Aorta (tissue), 5 donors: ENCODE results near the gene CHID1. TPM values are rescaled to one million over a fixed set of nuclear protein-coding genes. Genes with fewer than 3 reads are reported as not detected.

ENCODE experiments used
- ATAC-seq: fragments of 200-7000 bp; cut with Tn5 transposase; one replicate; pipeline ENCODE4 v1.9.1; 2022; ENCODE audit warnings: moderate library complexity; ENCODE audit not compliant: low FRiP score
- DNase-seq, 2 donors: peaks; one replicate each; pipeline ENCODE4 v3.0.0-alpha.2; 2020
- H3K27ac ChIP-seq, 2 donors: one replicate each; pipeline ENCODE4 v1.5.1; 2013; ENCODE audit warnings: low read length in 2 of 2, mild to moderate bottlenecking in 2 of 2, moderate library complexity in 2 of 2, control low read depth in 1 of 2, inconsistent platforms in 1 of 2, low read depth in 1 of 2
- H3K27me3 ChIP-seq, 2 donors: one replicate each; pipeline ENCODE4 v1.6.1; 2013; ENCODE audit warnings: control low read depth in 1 of 2, low read length in 1 of 2, mild to moderate bottlenecking in 1 of 2, moderate library complexity in 1 of 2; ENCODE audit not compliant: insufficient read depth in 2 of 2, control insufficient read depth in 1 of 2
- H3K36me3 ChIP-seq, 2 donors: one replicate each; pipeline ENCODE4 v1.6.1; 2013; ENCODE audit warnings: control low read depth in 1 of 2, low read length in 1 of 2, mild to moderate bottlenecking in 1 of 2; ENCODE audit not compliant: insufficient read depth in 2 of 2, control insufficient read depth in 1 of 2
- H3K4me1 ChIP-seq, 2 donors: one replicate each; pipeline ENCODE4 v1.6.1; 2013; ENCODE audit warnings: low read length in 2 of 2, control low read depth in 1 of 2, mild to moderate bottlenecking in 1 of 2, moderate library complexity in 1 of 2; ENCODE audit not compliant: insufficient read depth in 2 of 2, control insufficient read depth in 1 of 2
- H3K4me3 ChIP-seq, 2 donors: one replicate each; pipeline ENCODE4 v1.5.1; 2013; ENCODE audit warnings: low read length in 2 of 2, control low read depth in 1 of 2, mild to moderate bottlenecking in 1 of 2
- H3K9me3 ChIP-seq: one replicate; pipeline ENCODE4 v1.6.1; 2013; ENCODE audit warnings: mild to moderate bottlenecking, low read length; ENCODE audit not compliant: control insufficient read depth
- WGBS, 2 donors: extraction: QIAGEN DNeasy Blood & Tissue Kit; methylation state at CpG; one replicate each; pipeline ENCODE4 v1.1.7; 2013; 5-methylcytosine and 5-hydroxymethylcytosine counted together
- intact Hi-C, 2 donors: fragments of 100-400 bp; cut with DNase I; formaldehyde crosslinking; loops; one replicate each; pipeline versions ENCODE4 v1.14.2 to v1.15.0; 2022
- polyA plus RNA-seq, 2 donors: library from polyadenylated mRNA; stranded (reverse); fragments of 200-250 nt; gene quantifications; one replicate each; pipeline ENCODE4 v1.2.3, GENCODE V29; 2013
- total RNA-seq, 2 donors: library from RNA; stranded (reverse); fragmentation: NEBNext Ultra II Directional; extraction: Animal tissue kit (Norgen Biotek cat#: 25700); gene quantifications; one replicate each; pipeline ENCODE4 v1.2.1, GENCODE V29; 2021
- donor health status: healthy with polysubstance abuse.
- donor health status: Bipolar disorder and iron deficiency.
- donor health status: DM: no; HTN: no; CAD: no.
- donor health status: DM: no; HTN: no; CAD: no.
- donor health status: DM: yes; HTN: yes; CAD: no.

Gene CHID1
- total and polyA plus RNA-seq, 4 donors: 29.6 to 77.4 (median 57.8) TPM

DNA sequence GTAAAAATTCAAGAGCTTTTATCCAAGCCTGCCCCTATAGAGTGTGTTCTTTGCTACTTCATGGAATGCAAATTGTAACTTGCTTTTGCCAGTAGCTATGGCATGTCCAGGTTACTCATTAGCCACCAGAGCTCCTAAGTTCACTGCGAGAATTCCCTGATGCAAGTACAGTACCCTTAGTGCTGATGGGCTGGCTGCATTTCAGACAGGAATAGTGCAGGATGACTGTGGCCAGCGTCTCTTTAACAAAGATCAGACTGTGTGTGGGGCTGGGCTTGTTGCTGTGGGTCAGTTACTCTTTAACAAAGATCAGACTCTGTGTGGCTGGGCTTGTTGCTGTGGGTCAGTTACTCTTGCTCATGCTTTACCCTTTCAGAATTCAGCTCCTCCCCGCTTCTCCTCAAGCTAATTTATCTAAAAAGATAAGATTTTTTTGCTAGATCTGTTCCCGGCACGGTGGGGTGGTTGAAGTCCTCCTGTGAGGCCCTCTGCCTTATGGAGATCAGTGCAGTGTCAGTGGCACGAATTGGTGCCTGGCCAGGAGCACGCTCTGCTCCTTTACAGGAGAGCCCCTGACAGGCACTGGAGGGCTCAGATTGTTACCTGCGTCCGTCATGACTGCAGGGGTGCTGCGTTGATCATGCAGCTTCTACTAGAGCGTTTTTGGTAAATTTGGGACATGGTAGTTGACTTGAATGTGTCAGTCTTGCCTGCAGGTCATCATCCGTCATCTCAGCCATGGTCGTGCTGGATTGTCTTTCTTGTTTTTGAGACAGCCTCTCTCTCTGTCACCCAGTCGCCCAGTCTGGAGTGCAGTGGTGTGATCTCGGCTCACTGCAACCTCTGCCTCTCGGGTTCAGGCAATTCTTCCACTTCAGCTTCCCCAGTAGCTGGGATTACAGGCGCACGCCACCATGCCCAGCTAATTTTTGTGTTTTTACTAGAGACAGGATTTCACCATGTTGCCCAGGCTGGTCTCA lies 42.1 kb upstream of the CHID1 start:
- no peaks in the 10 kb centered on the region for H3K27me3 ChIP-seq
- no peaks in the 10 kb centered on the region for H3K4me1 ChIP-seq
- DNase-seq (no peak), ATAC-seq (no peak)
- intact Hi-C loops: no loop called here
- no peak overlapping the region for H3K4me3 ChIP-seq
- 76 to 81% methylated on average over 18 of the region's 18 CpGs for WGBS, 2 donors
- H3K9me3 ChIP-seq: no peaks in the 10 kb centered on the region
- no peaks in the 10 kb centered on the region for H3K36me3 ChIP-seq
- H3K27ac ChIP-seq: no peak overlapping the region

DNA sequence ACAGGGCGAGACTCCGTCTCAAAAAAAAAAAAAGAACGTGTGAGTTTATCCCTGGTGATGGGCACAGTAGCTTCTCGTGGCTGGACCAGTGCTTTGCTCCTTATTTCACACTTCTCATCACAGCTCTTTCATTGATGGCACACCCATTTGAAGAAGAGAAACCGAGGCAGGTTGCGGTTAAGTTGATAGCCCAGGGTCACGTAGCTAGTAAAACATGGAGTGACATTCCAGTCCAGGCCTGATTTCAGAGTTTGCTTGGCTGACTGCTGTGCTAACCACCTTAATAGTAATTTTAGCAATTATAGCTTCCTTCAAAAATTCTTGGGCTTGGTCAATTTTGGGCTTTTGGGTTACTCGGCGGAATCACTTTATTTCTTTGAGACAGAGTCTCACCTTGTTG lies 40.9 kb upstream of the CHID1 start:
- intact Hi-C loops: no loop called here
- ATAC-seq: no peak
- 94 to 95% methylated on average over 8 to 9 of the region's 9 CpGs for WGBS, 2 donors

DNA sequence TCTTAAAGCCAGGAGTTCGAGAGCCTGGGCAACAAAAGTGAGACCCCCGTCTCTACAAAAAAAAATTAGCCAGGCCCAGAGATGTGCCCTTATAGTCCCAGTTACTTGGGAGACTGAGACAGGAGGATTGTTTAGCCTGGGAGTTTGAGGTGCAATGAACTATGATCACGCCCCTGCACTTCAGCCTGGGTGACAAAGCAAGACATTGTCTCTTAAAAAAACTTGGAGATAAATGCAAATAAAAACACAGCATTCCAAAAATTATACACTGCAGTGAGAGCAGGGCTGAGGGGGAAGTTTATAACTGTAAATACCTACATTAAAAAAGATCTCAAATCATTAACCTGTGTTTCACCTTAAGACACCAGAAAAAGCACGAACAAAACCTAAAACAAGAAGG lies 37.1 kb upstream of the CHID1 start:
- H3K27me3 ChIP-seq: no peaks in the 10 kb centered on the region
- H3K27ac ChIP-seq: no peak overlapping the region
- no peaks in the 10 kb centered on the region for H3K9me3 ChIP-seq
- H3K36me3 ChIP-seq: no peaks in the 10 kb centered on the region
- 94 to 96% methylated on average over 4 of the region's 4 CpGs for WGBS, 2 donors
- ATAC-seq: no peak
- H3K4me1 ChIP-seq: no peaks in the 10 kb centered on the region
- intact Hi-C loops: no loop called here
- H3K4me3 ChIP-seq: no peak overlapping the region
- DNase-seq: no peak

More for the DNA sequence above, 40.9 kb upstream of the CHID1 start:
- DNase-seq: no peak
- Histone ChIP-seq H3K4me3 (no peak overlapping the region), H3K27ac (no peak overlapping the region), H3K4me1 (no peaks in the 10 kb centered on the region), H3K9me3 (no peaks in the 10 kb centered on the region), H3K36me3 (no peaks in the 10 kb centered on the region), H3K27me3 (no peaks in the 10 kb centered on the region)

DNA sequence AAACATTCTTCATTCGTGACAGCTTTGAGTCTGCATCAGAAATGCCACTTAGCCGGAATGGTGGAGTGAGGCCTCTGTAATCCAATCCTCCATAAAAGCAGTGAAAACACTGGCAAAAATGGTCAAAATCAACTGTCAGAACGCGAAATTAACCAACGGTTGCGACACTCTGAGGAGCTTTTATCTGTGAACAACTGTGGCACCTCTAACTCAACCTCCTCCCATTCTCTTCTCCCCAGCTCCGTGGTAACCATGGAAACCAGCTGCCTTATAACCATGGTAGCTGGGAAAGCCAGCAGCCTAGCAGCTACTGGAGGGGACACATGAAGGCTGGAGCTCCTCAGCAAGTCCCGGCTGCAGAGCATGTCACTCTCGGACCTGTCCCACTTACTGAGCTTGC lies 35.4 kb upstream of the CHID1 start:
- no peak for ATAC-seq
- DNase-seq: no peak
- H3K4me1 ChIP-seq: no peaks in the 10 kb centered on the region
- no peaks in the 10 kb centered on the region for H3K27me3 ChIP-seq
- no peaks in the 10 kb centered on the region for H3K9me3 ChIP-seq
- H3K4me3 ChIP-seq: no peak overlapping the region
- H3K36me3 ChIP-seq: no peaks in the 10 kb centered on the region
- intact Hi-C loops: no loop called here
- WGBS, 2 donors: 74 to 75% methylated on average over 9 of the region's 9 CpGs
- H3K27ac ChIP-seq: no peak overlapping the region

DNA sequence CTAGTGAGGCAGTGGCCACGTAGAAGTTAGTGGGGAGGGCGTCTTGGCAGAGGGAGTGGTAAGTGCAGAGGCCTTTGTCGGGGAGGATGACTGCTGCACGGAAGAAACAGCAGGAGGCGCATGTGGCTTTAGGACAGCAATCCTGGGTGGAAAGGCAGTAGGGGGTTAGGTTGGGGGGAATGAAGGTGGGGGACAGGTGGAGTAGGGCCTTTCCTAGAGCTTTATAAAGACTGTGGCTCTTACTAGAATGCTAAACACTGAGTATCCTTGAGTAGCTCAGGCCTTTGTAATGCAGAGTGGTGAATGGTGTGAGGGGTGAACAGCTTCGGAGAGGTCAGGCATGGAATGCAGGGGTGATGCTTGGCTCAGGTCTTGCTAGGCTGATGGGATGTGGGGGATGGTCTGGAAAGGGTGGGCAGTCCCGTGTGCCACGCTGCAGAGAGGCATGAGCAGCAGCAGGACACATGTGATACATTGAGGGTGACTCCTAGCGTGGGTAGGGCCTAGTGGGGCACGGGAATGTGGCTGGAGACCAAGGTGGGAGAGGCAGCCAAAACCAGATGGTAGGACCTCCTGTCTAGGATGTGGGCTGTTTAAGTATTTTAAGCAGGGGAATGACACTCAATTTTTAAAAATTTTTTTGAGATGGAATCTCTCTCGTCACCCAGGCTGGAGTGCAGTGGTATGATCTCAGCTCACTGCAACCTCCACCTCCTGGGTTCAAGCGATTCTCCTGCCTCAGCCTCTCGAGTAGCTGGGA lies 34.3 kb upstream of the CHID1 start:
- WGBS, 2 donors: 51 to 65% methylated on average over 13 of the region's 13 CpGs
- no peaks in the 10 kb centered on the region for H3K36me3 ChIP-seq
- H3K27me3 ChIP-seq: no peaks in the 10 kb centered on the region
- no peaks in the 10 kb centered on the region for H3K4me1 ChIP-seq
- DNase-seq (no peak), ATAC-seq (no peak)
- no peak overlapping the region for H3K4me3 ChIP-seq
- H3K9me3 ChIP-seq: no peaks in the 10 kb centered on the region
- intact Hi-C loops: no loop called here
- H3K27ac ChIP-seq: no peak overlapping the region

DNA sequence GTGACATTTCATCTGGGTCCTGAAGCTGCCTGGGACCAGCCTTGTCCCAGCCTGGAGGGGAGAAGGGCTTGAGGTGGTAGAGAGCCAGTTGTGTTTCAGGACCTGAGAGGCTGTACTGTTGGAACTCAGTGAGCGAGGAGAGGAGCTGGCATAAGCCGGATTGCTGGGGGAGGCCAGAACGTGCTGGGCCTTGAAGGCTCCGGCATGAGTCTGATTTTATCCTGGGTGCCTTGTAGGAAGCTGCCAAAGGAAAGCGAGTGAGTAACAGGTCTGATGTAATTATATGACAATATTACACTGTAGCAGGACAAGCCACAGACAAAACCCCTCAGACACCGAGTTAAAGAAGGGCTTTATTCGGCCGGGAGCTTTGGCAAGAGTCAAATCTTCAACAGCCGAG lies 32.2 kb upstream of the CHID1 start:
- Histone ChIP-seq H3K9me3 (no peaks in the 10 kb centered on the region), H3K27me3 (no peaks in the 10 kb centered on the region), H3K4me3 (no peak overlapping the region), H3K27ac (no peak overlapping the region), H3K36me3 (no peaks in the 10 kb centered on the region), H3K4me1 (no peaks in the 10 kb centered on the region)
- 44 to 55% methylated on average over 9 of the region's 9 CpGs for WGBS, 2 donors
- ATAC-seq (no peak), DNase-seq (peak in 1 of 2 donors; percentile 34)
- intact Hi-C loops: no loop called here

DNA sequence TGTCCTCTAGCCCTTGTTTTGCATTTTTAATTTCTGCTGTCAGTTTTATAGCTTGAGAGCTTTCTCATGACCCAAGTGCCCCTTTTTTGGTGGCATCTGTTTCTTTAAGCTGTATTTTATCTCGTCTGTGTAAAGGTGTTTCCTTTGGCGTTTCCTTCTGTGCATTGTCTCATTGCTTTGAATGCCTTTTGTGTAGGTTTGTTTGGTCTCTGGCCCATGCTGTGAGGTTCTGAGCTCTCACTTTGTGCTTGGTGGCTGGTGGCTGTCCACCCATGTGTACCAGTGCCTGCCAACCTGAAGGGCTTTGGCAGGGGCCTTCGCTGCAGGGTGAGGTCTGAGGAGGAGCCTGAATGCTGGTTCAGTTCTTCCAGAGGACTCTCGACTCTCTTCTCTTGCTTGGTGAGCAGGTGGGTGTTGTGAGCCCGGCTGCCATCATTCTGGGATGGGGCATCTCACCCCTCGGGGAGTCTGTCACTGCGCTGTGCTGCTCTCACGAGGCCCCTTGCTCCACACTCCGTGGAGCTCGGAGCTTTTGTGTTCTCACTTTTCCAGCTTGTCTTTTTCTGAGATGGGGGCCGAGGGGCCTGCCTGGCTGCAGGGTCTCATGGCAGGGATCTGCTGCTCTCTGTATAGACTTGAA lies 30.0 kb upstream of the CHID1 start:
- 73 to 74% methylated on average over 11 of the region's 11 CpGs for WGBS, 2 donors
- no peak for DNase-seq
- H3K4me1 ChIP-seq: no peaks in the 10 kb centered on the region
- no peaks in the 10 kb centered on the region for H3K27me3 ChIP-seq
- H3K9me3 ChIP-seq: no peaks in the 10 kb centered on the region
- no peak overlapping the region for H3K27ac ChIP-seq
- intact Hi-C loops: no loop called here
- H3K36me3 ChIP-seq: no peaks in the 10 kb centered on the region
- H3K4me3 ChIP-seq: no peak overlapping the region
- ATAC-seq: no peak

DNA sequence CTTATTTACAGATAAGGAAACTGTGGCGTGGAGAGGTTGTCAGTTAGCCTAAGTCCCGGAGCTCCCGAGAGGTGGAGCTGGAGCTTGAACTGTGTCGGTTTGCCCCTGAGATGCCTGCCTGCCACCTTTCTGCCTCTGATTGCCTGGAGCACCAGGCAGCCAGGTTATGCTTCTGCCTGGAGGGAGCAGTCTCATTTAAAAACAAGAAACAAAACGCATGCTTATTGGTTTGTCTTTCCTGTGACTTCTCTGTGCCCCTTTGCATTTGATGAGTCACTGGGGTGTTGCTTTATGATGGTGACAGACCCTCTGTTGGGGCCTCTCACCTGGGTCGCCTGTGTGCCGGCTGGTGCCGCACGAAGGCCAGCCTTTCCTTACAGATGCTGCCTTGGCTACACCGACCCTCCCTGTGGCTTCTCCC lies 27.2 kb upstream of the CHID1 start:
- no peak for ATAC-seq
- Histone ChIP-seq H3K27me3 (no peaks in the 10 kb centered on the region), H3K9me3 (no peaks in the 10 kb centered on the region), H3K4me3 (no peak overlapping the region), H3K27ac (no peak overlapping the region), H3K4me1 (peaks cover 0 to 2% of the 10 kb centered on the region in 2 donors), H3K36me3 (no peaks in the 10 kb centered on the region)
- WGBS, 2 donors: 77 to 83% methylated on average over 10 of the region's 10 CpGs
- intact Hi-C loops: no loop called here
- peak in 1 of 2 donors; percentile 12 for DNase-seq
